NCI-H748 (cell line): ENCODE measurements around the gene CEBPZOS.

Experiments used
- DNase-seq: peaks from one replicate; lab custom pipeline; 2025; ENCODE audit not compliant: unreplicated experiment; lab: John Stamatoyannopoulos, UW

Gene CEBPZOS

GRCh38 chr2:37196320-37197195 is at the start of gene CEBPZOS:
Gene CEBPZOS (plus strand): TSS chr2:37196496. CDS start chr2:37199705, 3,209 bp downstream.
- peak; percentile 72 for DNase-seq

GRCh38 chr2:37148325-37148724 is 48.0 kb upstream of the CEBPZOS start:
- no peak for DNase-seq

GRCh38 chr2:37149626-37150322 is 46.5 kb upstream of the CEBPZOS start:
- DNase-seq, result no peak

GRCh38 chr2:37153224-37153623 is 43.1 kb upstream of the CEBPZOS start:
- no peak for DNase-seq

- no peak for DNase-seq
Observed at GRCh38 chr2:37154785-37155184, 41.5 kb upstream of the CEBPZOS start.

DNA sequence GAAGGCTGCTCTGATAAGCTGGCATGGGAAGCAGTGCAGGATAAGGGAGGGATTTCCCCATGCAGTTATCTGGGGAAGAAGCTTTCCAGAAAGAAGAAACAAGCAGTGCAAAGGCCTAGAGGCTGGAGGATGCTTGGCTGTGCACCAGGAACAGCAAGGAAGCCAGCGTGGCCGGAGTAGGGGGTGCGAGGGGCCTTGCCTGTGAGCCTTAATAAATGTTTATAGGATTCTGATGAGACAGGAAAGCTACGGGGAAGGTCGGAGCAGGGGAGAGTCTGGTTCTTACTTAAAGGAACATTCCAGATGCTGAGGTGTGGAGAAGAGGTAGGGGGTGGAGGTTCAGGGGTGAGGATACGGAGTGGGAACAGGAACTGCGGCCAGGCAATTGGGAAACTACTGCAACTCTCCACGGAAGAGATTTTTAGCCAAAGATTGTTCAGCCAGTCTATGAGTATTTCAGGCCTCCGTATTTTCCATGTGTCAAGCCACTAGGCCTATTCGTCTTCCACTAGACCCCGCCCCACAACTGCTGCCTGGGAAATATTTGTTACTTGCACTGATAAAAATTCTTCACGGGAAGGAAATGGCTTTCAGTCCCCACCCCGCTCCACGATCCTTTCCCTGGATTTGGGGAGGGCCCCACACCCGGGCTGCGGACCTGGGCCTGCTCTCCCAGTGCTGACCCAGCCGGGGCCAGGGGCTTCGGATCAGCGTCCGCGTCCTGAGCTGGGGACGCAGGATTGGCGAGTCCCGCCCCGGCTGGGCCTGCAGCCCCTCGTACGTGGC is 40.0 kb upstream of the CEBPZOS start:
- DNase-seq, result peak; percentile 49

GRCh38 chr2:37156857-37157714 is 39.2 kb upstream of the CEBPZOS start, which contains the start of gene EIF2AK2:
Gene EIF2AK2 (minus strand): TSS chr2:37156980. CDS start chr2:37147806, 9,174 bp downstream.
- peak; percentile 81 for DNase-seq

DNA sequence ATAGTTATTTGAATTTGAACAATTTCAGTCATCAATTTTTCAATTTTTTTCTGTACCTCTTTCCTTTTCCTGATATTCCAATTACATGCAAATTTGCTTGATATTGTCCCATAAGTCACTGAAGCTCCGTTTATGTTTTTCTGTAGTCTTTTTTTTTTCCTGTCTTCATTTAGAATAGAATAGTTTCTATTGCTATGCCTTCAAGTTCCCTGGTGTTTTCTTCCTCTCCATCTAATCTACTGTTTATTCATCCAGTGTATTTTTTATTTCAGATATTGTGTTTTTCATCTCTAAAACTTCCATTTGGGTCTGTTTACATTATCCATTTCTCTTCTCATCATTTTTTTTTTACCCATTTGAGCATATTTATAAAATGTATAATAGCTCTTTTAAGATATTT is 31.5 kb upstream of the CEBPZOS start:
- DNase-seq, result no peak

DNA sequence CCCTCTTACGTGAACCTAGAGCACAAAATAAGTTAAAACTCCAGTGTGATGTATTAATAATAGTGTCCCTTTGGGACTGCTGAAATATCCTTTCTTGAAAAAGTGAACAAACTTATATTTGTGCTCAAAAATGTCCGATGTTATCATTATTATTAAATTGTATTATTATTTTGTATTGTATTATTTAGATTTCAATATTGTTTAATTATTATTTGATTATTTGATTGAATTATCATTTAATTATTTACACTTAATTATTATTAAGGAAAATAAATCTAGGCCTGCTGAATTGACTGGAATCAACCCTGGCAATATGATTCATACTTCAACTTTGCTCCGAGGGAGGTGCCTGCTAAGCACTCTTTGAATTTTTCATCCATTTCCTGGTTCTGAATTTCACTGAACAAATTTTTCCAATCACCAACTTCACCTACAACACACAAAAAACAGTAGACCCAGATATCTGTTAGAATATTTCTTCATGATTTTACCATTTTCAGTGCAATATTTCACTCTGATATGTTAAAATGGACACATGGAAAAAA is 28.6 kb upstream of the CEBPZOS start:
- no peak for DNase-seq

DNA sequence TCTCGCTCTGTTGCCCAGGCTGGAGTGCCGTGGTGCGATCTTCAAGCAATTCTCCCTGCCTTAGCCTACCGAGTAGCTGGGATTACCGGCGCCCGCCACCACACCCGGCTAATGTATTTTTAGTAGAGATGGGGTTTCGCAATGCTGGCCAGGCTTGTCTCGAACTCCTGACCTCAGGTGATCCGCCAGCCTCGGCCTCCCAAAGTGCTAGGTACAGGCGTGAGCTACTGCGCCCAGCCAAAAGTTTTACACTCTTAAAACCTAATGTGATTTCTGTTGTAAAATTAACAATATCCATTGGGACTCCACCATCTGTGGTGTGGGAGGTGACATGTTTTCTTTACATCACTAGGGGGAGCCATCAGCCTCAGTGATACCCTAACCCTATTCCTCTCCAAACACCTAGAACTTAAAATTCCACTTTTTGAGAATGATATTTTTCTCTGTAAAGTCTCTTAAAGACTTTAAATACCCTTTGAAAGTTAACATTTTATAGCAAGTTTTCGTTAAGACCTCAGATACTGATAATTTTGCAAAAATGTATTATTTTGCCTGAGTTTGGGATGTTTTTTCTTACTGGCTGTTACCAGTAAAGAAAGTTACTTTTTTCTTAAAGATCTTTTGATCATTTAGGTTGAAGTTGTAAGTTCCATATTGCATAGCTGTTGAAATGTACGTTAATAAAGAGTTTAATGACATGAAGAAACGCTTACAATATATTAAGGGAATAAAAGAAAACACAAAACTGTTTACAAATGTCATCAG is 27.9 kb upstream of the CEBPZOS start:
- DNase-seq, result peak; percentile 19

DNA sequence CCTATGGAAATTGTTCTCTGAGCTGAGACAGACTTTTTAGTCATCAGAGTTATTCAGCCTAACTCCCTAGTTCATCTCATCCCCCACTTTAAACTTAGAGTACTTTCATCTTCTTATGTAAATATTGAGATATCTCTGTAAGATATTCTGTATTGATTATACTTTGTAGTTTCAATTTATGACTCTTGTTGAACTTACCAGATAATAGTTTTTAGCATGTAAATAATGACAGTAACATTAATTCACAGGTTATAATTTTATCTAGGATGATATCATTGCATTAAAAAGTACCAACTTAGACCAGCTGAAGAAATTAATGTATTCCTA is 24.7 kb upstream of the CEBPZOS start:
- no peak for DNase-seq

GRCh38 chr2:37173741-37174140 is 22.6 kb upstream of the CEBPZOS start:
- no peak for DNase-seq

DNA sequence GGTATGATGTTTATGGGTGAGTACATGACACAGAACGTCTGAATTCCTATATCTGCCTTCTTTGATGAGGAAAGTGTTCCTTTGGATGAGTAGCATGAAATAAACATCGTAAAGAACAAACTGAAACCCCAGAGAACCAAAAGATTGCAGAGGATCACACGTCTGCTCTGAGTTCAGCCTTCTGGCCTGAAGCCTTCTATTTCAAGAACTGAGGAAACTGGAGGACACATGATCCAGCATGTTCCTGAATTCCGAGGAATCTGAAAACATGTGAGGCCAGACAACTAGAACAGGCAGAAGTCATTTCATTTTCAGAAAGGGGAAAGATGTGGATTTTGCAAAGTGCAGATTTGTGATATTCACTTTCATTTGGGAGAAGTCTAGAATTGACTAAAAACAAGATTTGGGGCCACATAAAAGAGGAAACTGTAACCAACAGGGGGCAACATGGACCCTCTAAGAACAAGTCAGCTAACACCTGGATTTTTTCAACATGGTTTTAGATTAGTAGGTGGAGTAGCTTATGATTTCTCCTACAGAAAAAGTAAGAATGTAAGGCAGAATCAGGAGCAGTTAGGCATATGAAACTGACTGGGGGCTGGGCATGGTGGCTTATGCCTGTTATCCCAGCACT is 16.2 kb upstream of the CEBPZOS start:
- DNase-seq, result no peak

DNA sequence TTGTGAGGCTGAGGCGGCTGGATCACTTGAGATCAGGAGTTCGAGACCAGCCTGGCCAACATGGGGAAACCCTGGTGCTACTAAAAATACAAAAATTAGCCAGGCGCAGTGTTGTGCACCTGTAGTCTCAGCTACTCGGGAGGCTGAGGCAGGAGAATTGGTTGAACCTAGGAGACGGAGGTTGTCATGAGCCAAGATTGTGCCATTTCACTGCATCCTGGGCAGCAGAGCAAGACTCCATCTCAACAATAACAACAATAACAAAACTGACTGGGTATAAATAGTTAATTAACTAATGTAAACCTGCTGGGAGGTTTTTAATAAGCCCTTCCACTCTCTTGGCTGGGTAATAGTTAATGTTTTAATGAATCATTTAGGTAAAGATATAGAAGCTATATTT is 15.7 kb upstream of the CEBPZOS start:
- DNase-seq, result no peak

DNA sequence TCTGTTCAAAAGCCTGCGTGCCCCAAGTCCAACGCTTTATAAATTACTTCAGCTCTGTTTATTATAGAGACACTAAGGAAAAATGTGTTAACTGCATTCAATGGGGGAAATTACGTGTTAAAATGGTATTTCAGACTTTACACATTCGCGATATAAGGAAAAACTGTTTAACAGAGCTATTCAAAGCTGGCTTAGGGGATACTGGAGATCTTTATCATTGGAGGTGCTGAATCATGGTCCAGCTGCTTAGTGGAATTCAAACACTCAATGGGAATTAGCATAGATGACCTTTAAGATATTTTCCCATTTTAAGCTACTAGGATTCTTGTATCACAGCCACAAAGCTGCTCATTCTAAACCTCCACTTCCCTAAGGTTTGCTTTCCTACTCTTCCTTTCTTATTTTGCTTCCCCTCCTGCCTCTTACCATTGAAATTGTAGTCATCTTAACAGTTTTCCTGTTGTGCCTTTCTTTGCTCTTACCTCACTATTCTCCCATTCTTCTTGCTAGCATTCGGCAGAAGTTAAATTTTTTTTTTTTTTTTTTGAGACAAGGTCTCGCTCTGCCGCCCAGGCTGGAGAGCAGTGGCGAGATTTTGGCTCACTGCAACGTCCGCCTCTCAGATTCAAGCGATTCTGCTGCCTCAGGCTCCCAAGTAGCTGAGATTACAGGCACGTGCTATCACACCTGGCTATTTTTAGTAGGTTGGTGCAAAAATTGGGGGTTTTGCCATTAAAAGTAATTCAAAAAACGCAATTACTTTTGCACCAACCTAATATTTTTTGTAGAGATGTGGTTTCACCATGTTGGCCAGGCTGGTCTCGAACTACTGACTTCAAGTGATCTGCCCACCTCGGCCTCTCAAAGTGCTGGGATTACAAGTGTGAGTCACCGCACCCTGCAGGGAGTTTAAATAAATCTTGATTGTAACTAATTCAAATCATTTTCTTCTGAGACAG is 14.3 kb upstream of the CEBPZOS start:
- no peak for DNase-seq

GRCh38 chr2:37188570-37188969 is 7.7 kb upstream of the CEBPZOS start, which contains the start of gene SULT6B1:
Gene SULT6B1 (minus strand): TSS chr2:37188670. CDS start chr2:37188640, 30 bp downstream.
- no peak for DNase-seq

GRCh38 chr2:37189452-37190153 is 6.7 kb upstream of the CEBPZOS start:
- no peak for DNase-seq
